ENCODE results near the gene FAT1. TPM values are rescaled to one million over a fixed set of nuclear protein-coding genes. Genes with fewer than 3 reads are reported as not detected.

Gene FAT1
- polyA plus RNA-seq, 1 donor from 2014 or later = 19.8 TPM

GRCh38 chr4:186684889-186685309, 38.8 kb downstream of the FAT1 start:
- no peaks in the 10 kb centered on the region for H4K20me1 ChIP-seq (ENCODE audit: insufficient read depth)
- H2AFZ ChIP-seq (ENCODE audit: low read depth, low read length) = no peak overlapping the region
- H3K9me2 ChIP-seq (ENCODE audit: insufficient read depth, low read length) = no peaks in the 10 kb centered on the region
- no peaks in the 10 kb centered on the region for H3K36me3 ChIP-seq (ENCODE audit: insufficient read depth, low read length)
- H3K27ac ChIP-seq (ENCODE audit: low read length) = no peak overlapping the region
- no peak for TF ChIP-seq RAD21 (conservative IDR thresholded peaks at IDR 0.05)
- no peak for TF ChIP-seq EP300 (conservative IDR thresholded peaks at IDR 0.05; ENCODE audit: poor library complexity, severe bottlenecking)
- no peak for TF ChIP-seq TAF1 (IDR thresholded peaks at IDR 0.05; ENCODE audit: low read depth)
- no peak for TF ChIP-seq SMC3 (conservative IDR thresholded peaks at IDR 0.05; ENCODE audit: poor library complexity)
- no peak for TF ChIP-seq POLR2AphosphoS5 (IDR thresholded peaks at IDR 0.05)
- no peak for TF ChIP-seq REST (IDR thresholded peaks at IDR 0.05; ENCODE audit: borderline replicate concordance)
- no peak for TF ChIP-seq EZH2 (IDR thresholded peaks at IDR 0.05; ENCODE audit: borderline replicate concordance, insufficient read depth, low read length, poor library complexity, severe bottlenecking)
- no peak for TF ChIP-seq MXI1 (conservative IDR thresholded peaks at IDR 0.05; ENCODE audit: poor library complexity, severe bottlenecking)
- TF ChIP-seq CTCF (IDR thresholded peaks at IDR 0.05; ENCODE audit: poor library complexity, severe bottlenecking) = no peak
- no peaks in the 10 kb centered on the region for H3K9me3 ChIP-seq (ENCODE audit: low read length)
- no peaks in the 10 kb centered on the region for H3K27me3 ChIP-seq (ENCODE audit: insufficient read depth, low read depth, low read length)
- no peak overlapping the region for H3K4me2 ChIP-seq (ENCODE audit: low read length)
- H3K9ac ChIP-seq (ENCODE audit: low read length) = no peak overlapping the region
- H3K79me2 ChIP-seq (replicated peaks; ENCODE audit: insufficient read depth, low read length) = peaks cover 19% of the 10 kb centered on the region
- H3K4me3 ChIP-seq (ENCODE audit: low read length) = no peak overlapping the region
- H3F3A ChIP-seq (ENCODE audit: insufficient read depth, low read length, poor library complexity, severe bottlenecking) = no peaks in the 10 kb centered on the region

GRCh38 chr4:186684220-186684619, 39.4 kb downstream of the FAT1 start:
- Histone ChIP-seq H3K36me3 (ENCODE audit: insufficient read depth, low read length) (no peaks in the 10 kb centered on the region), H3K9ac (ENCODE audit: low read length) (no peak overlapping the region), H3K9me3 (ENCODE audit: low read length) (no peaks in the 10 kb centered on the region), H3K4me3 (ENCODE audit: low read length) (no peak overlapping the region), H3K79me2 (replicated peaks; ENCODE audit: insufficient read depth, low read length) (peaks cover 19% of the 10 kb centered on the region), H3K27ac (ENCODE audit: low read length) (no peak overlapping the region), H3F3A (ENCODE audit: insufficient read depth, low read length, poor library complexity, severe bottlenecking) (no peaks in the 10 kb centered on the region), H3K4me2 (ENCODE audit: low read length) (no peak overlapping the region), H3K9me2 (ENCODE audit: insufficient read depth, low read length) (no peaks in the 10 kb centered on the region), H3K27me3 (ENCODE audit: insufficient read depth, low read depth, low read length) (no peaks in the 10 kb centered on the region), H4K20me1 (ENCODE audit: insufficient read depth) (no peaks in the 10 kb centered on the region), H2AFZ (ENCODE audit: low read depth, low read length) (no peak overlapping the region)
- TF ChIP-seq EP300 (conservative IDR thresholded peaks at IDR 0.05; ENCODE audit: poor library complexity, severe bottlenecking) = no peak
- TF ChIP-seq POLR2AphosphoS5 (IDR thresholded peaks at IDR 0.05) = no peak
- TF ChIP-seq TAF1 (IDR thresholded peaks at IDR 0.05; ENCODE audit: low read depth) = no peak
- TF ChIP-seq EZH2 (IDR thresholded peaks at IDR 0.05; ENCODE audit: borderline replicate concordance, insufficient read depth, low read length, poor library complexity, severe bottlenecking) = no peak
- TF ChIP-seq REST (IDR thresholded peaks at IDR 0.05; ENCODE audit: borderline replicate concordance) = no peak
- TF ChIP-seq SMC3 (conservative IDR thresholded peaks at IDR 0.05; ENCODE audit: poor library complexity) = no peak
- TF ChIP-seq CTCF (IDR thresholded peaks at IDR 0.05; ENCODE audit: poor library complexity, severe bottlenecking) = no peak
- TF ChIP-seq RAD21 (conservative IDR thresholded peaks at IDR 0.05) = no peak
- no peak for TF ChIP-seq MXI1 (conservative IDR thresholded peaks at IDR 0.05; ENCODE audit: poor library complexity, severe bottlenecking)

Data from neural cell (in vitro differentiated cells).